Uterus (tissue), 2 donors: Measurements from ENCODE around the gene HMOX2.

Experiments used
- POLR2A ChIP-seq, 2 donors: fragments of 450-650 bp; IDR thresholded peaks; one replicate each; pipeline ENCODE4 v1.6.1; 2016; ENCODE audit warnings: antibody characterized with exemption in 2 of 2, mild to moderate bottlenecking in 1 of 2, moderate library complexity in 1 of 2
- TF ChIP-seq, protein P1 (sequence below), 4 experiments: fragments of 200-600 bp in 2 of 4; fragments of 450-650 bp in 2 of 4; sonication (generic) in 2 of 4; IDR thresholded peaks; one replicate each; pipeline ENCODE4 v1.5.1; 2016 to 2019; ENCODE audit warnings: antibody characterized with exemption in 4 of 4, mild to moderate bottlenecking in 2 of 4, moderate library complexity in 1 of 4

DNA sequence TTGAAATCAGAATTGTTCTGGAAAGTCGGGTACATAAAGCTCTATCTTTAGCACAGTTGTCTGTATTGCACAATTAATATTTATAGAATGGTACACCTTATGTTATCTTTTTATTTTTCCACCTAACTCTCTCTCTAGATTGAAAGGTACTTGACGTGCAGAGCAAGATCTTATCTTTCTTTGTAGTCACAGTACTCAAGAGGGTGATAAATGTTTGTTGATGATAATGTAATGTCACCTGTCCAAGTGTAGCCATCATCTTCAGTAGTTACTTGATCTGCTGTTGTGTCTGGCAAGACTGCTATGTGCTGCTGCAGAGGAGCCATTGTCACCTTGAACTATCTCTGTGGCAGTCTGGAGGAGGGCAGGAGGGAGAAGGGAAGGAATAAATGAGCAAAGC is 5.3 kb downstream of the HMOX2 start:
- TF ChIP-seq POLR2A (IDR thresholded peaks at IDR 0.05), result no peak
- TF ChIP-seq, protein P1, sequence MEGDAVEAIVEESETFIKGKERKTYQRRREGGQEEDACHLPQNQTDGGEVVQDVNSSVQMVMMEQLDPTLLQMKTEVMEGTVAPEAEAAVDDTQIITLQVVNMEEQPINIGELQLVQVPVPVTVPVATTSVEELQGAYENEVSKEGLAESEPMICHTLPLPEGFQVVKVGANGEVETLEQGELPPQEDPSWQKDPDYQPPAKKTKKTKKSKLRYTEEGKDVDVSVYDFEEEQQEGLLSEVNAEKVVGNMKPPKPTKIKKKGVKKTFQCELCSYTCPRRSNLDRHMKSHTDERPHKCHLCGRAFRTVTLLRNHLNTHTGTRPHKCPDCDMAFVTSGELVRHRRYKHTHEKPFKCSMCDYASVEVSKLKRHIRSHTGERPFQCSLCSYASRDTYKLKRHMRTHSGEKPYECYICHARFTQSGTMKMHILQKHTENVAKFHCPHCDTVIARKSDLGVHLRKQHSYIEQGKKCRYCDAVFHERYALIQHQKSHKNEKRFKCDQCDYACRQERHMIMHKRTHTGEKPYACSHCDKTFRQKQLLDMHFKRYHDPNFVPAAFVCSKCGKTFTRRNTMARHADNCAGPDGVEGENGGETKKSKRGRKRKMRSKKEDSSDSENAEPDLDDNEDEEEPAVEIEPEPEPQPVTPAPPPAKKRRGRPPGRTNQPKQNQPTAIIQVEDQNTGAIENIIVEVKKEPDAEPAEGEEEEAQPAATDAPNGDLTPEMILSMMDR (IDR thresholded peaks at IDR 0.05), result no peak
